ENCODE results near the gene GRHL3.
A peak's percentile ranks its signal among the peaks of the same experiment; 100 is the strongest.

GRHL3 gene

DNA sequence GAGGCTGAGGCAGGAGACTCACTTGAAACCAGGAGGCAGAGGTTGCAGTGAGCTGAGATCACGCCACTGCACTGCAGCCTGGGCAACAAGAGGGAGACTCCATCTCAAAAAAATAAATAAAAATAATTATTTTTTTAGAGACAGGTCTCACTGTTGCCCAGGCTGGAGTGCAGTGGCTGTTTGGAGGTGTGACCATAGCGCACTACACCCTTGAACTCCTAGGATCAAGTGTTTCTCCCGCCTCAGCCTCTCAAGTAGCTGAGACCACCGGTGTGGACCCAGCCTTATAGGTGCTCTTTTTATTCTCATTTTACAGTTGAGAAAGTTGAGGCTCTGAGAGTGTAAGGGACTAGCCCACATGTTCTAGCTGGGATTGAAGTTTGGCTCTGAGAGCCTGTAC, 15.6 kb upstream of the GRHL3 start:
- no peak overlapping the region for H3K4me3 ChIP-seq (ENCODE audit: low read depth, low read length)
- DNase-seq (ENCODE audit: low read depth): no peak
- in situ Hi-C loops (cut with HindIII; ENCODE audit: low sequenced_read_pairs): no loop called here
- TF ChIP-seq, protein P1, sequence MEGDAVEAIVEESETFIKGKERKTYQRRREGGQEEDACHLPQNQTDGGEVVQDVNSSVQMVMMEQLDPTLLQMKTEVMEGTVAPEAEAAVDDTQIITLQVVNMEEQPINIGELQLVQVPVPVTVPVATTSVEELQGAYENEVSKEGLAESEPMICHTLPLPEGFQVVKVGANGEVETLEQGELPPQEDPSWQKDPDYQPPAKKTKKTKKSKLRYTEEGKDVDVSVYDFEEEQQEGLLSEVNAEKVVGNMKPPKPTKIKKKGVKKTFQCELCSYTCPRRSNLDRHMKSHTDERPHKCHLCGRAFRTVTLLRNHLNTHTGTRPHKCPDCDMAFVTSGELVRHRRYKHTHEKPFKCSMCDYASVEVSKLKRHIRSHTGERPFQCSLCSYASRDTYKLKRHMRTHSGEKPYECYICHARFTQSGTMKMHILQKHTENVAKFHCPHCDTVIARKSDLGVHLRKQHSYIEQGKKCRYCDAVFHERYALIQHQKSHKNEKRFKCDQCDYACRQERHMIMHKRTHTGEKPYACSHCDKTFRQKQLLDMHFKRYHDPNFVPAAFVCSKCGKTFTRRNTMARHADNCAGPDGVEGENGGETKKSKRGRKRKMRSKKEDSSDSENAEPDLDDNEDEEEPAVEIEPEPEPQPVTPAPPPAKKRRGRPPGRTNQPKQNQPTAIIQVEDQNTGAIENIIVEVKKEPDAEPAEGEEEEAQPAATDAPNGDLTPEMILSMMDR (IDR thresholded peaks at IDR 0.05; ENCODE audit: low read depth, low read length, missing control alignments): no peak

DNA sequence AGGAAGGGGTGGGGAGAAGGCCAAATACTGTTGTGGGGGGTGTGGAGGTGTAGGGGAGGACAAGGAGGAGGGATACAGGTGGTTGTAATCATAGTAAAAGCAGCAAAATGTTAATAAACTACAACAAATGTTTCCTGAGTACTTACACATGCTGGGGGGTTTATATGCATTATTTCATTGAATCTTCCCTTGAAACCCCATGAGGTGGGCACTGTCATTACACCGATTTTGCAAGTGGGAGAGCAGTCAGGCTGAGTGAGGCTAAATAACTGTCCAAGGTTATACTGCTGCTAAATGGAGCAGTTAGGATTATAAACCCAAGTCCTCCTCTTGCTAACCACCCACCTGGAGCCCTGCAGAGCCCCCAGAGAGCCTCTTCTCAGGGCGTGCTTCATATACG, 14.4 kb upstream of the GRHL3 start:
- TF ChIP-seq, protein P1 (IDR thresholded peaks at IDR 0.05; ENCODE audit: low read depth, low read length, missing control alignments): no peak
- in situ Hi-C loops (cut with HindIII; ENCODE audit: low sequenced_read_pairs): loop anchor here (5.0 kb wide), 2 partner anchors 88 to 107 kb away; no protein-coding TSS in a partner anchor
- no peak overlapping the region for H3K4me3 ChIP-seq (ENCODE audit: low read depth, low read length)
- no peak for DNase-seq (ENCODE audit: low read depth)

DNA sequence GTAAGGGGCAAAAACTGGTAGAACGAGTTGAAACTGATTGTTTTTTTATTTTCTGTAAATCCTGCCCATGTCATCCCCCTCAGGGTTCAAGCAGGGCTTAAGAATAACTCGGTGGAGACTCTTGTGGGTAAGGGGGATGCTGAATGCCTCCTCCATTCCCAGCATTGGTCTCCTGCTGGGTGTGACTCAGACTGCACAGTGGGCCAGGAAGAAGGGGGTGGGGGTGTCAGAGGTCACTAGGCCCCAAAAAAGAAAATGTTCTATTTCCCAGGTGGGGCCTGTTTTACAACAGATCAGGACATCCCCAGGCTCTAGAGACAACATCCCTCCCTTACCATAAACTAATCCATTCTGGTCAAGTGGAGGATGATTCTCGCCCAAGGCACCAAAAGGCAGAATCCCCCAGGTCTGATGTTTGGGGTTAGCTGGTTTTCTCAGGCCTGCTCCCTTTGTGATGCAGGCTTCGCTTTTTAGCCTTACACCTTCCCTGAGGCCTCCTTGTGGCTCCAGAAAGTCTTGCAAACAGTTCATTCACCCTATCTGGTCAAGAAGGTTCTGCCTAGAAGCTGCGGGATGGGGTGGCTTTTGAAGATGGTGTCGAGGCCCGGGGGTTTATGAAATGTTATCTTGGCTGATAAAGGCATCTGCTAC, 10.7 kb upstream of the GRHL3 start:
- no peak for DNase-seq (ENCODE audit: low read depth)
- in situ Hi-C loops (cut with HindIII; ENCODE audit: low sequenced_read_pairs): loop anchor here (5.0 kb wide), 2 partner anchors 84 to 111 kb away; no protein-coding TSS in a partner anchor
- H3K4me3 ChIP-seq (ENCODE audit: low read depth, low read length): no peak overlapping the region
- TF ChIP-seq, protein P1 (IDR thresholded peaks at IDR 0.05; ENCODE audit: low read depth, low read length, missing control alignments): peak; percentile 52

DNA sequence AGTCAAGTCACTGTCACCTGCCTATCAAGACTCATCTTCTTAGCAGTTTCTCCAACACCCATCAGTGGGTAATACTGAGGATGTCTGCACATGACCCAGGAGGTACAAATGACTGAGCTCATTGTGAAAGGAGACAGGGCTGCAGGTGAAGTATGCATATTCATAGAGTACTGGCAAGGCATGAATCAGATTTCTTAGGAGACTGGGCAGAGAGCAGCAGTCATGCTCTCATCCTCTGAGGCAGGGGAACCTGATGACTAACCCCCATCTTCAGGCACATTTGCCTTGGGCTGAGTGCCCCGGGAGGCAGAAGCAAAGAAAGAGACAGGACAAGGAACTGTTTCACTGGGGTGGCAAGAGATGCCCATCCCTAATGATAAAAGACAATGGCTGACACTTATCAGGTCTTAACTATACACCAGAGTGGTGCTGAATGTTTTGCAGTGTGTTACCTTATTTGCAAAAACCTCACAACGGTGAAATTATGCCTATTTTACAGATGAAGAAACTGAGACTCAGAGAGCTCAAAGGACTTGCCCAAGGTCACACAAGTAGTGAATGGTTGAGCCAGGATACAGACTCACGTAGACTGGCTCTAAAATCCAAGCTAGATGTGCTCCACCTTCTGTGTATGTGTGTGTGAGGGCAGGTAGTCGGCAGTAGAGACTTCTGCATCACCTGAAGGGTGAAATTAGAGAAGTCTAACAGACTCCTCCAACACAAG, 9.2 kb upstream of the GRHL3 start:
- H3K4me3 ChIP-seq (ENCODE audit: low read depth, low read length): no peak overlapping the region
- DNase-seq (ENCODE audit: low read depth): no peak
- in situ Hi-C loops (cut with HindIII; ENCODE audit: low sequenced_read_pairs): loop anchor here (5.0 kb wide), 2 partner anchors 82 to 113 kb away; no protein-coding TSS in a partner anchor
- TF ChIP-seq, protein P1 (IDR thresholded peaks at IDR 0.05; ENCODE audit: low read depth, low read length, missing control alignments): no peak

DNA sequence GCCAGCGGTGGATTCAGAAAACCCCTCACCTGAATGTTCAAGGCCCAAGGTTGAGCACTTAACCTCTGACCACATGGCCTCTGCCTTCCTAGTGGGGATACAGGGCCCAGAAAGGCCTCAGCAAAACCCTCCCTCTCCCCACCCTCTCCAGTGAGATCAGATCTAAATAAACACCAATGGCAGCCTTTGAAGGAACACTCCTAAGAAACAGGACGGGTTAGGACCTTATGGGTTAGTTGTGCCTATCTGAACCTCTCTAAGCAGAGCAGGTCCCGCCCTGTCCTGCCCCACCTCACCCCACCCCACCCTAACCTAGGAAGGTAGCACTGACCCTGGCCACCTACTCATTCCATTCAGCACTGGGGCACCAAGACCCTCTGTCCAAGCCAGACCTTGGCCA, 7.9 kb upstream of the GRHL3 start:
- in situ Hi-C loops (cut with HindIII; ENCODE audit: low sequenced_read_pairs): no loop called here
- TF ChIP-seq, protein P1 (IDR thresholded peaks at IDR 0.05; ENCODE audit: low read depth, low read length, missing control alignments): no peak
- no peak for DNase-seq (ENCODE audit: low read depth)
- no peak overlapping the region for H3K4me3 ChIP-seq (ENCODE audit: low read depth, low read length)

DNA sequence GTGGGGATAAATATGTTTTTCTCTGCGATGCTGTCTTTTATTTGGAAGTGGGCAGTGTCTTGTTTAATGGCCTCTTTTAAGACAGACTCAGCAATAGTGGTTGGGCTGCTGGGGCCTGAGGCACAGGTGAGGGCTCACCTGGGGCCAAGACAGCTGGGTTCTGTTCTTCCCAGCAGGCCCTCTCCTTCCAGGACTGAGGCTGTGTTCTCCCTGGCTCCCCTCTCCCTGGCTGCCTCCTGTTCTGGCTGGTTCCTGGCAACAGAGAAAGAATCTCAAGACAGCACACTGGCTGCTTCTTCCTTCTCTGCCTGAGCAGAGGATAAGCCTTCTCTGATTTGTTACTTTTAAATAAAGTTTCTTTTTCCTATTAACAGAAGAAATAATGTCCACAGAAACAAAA, 7.4 kb upstream of the GRHL3 start:
- in situ Hi-C loops (cut with HindIII; ENCODE audit: low sequenced_read_pairs): no loop called here
- no peak overlapping the region for H3K4me3 ChIP-seq (ENCODE audit: low read depth, low read length)
- DNase-seq (ENCODE audit: low read depth): no peak
- TF ChIP-seq, protein P1 (IDR thresholded peaks at IDR 0.05; ENCODE audit: low read depth, low read length, missing control alignments): no peak
